Measurements from ENCODE around the gene TBC1D2B.

GRCh38 chr15:78102741-78103140 lies 25.2 kb upstream of the TBC1D2B start:
- TF ChIP-seq FOXM1 (IDR thresholded peaks at IDR 0.05; ENCODE audit: borderline replicate concordance) (no peak), BHLHE40 (IDR thresholded peaks at IDR 0.05; ENCODE audit: borderline replicate concordance) (no peak)

Measured in HEK293T (cell line).